HCT116 (cell line): ENCODE results near the gene TIAM1.

Source experiments
- EGR1 ChIP-seq: IDR thresholded peaks from 2 replicates; pipeline ENCODE4 v1.6.1; 2012; ENCODE audit warnings: low read depth
- EZH2 ChIP-seq: fragments of 200-600 bp; sonication (generic); IDR thresholded peaks from 2 replicates; pipeline ENCODE4 v1.6.1; 2017; ENCODE audit warnings: antibody characterized with exemption, mixed run types
- FOSL1 ChIP-seq: IDR thresholded peaks from 2 replicates; pipeline ENCODE4 v1.6.1; 2012; ENCODE audit warnings: low read depth
- JUND ChIP-seq: IDR thresholded peaks from 2 replicates; pipeline ENCODE4 v1.6.1; 2012
- POLR2A ChIP-seq: IDR thresholded peaks from 2 replicates; pipeline ENCODE4 v1.7.0; 2011; ENCODE audit warnings: borderline replicate concordance; ENCODE audit not compliant: insufficient read depth, insufficient read length; ENCODE audit errors: extremely low read depth
- POLR2AphosphoS5 ChIP-seq: IDR thresholded peaks from 2 replicates; pipeline ENCODE4 v1.6.1; 2011; ENCODE audit warnings: mild to moderate bottlenecking, low read depth, low read length, moderate library complexity
- RAD21 ChIP-seq: IDR thresholded peaks from 2 replicates; pipeline ENCODE4 v1.6.1; 2012; ENCODE audit warnings: low read depth, mild to moderate bottlenecking
- ZFX ChIP-seq: fragments of 450-650 bp; IDR thresholded peaks from 2 replicates; pipeline ENCODE4 v1.6.1; 2017
- TF ChIP-seq, protein P1 (sequence below), 3 experiments: fragments of 200-600 bp in 1 of 3; sonication (generic) in 1 of 3; IDR thresholded peaks in 2 of 3; conservative IDR thresholded peaks in 1 of 3; 2 replicates each; pipeline ENCODE4 v1.5.1; 2012 to 2017; ENCODE audit warnings: low read depth in 2 of 3, low read length in 2 of 3, antibody characterized with exemption in 1 of 3, borderline replicate concordance in 1 of 3, control low read depth in 1 of 3, mild to moderate bottlenecking in 1 of 3, mixed read lengths in 1 of 3, mixed run types in 1 of 3, moderate library complexity in 1 of 3; ENCODE audit not compliant: insufficient read depth in 1 of 3
- TF ChIP-seq, protein P2 (sequence below): IDR thresholded peaks from 2 replicates; pipeline ENCODE4 v1.6.1; 2011; ENCODE audit warnings: mild to moderate bottlenecking, low read length, moderate library complexity; ENCODE audit not compliant: insufficient replicate concordance; ENCODE audit errors: extremely low read depth
- TF ChIP-seq, protein P3 (sequence below): IDR thresholded peaks from 2 replicates; pipeline ENCODE4 v1.6.1; 2012; ENCODE audit warnings: low read depth
- TF ChIP-seq, protein P4 (sequence below): IDR thresholded peaks from 2 replicates; pipeline ENCODE4 v1.6.1; 2012

DNA sequence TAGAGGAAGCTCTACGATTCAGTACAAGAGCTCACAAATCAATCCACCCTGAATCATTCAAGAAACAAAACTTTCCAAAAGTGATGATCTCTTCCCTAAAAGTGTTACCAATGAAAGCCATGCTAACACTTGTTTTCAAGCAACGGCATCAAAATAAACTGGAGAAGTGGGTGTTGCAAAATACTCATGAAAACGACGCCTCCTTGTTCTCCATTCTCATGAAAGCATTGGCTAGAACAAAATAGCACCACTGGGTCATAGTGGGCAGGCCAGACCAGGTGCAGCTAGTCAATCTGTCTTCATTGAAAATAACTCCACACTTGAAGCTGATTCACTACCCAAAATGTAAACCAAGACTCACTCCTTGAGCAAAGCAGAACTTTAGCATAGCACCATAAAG, 4.3 kb downstream of the TIAM1 start:
- TF ChIP-seq, protein P1, sequence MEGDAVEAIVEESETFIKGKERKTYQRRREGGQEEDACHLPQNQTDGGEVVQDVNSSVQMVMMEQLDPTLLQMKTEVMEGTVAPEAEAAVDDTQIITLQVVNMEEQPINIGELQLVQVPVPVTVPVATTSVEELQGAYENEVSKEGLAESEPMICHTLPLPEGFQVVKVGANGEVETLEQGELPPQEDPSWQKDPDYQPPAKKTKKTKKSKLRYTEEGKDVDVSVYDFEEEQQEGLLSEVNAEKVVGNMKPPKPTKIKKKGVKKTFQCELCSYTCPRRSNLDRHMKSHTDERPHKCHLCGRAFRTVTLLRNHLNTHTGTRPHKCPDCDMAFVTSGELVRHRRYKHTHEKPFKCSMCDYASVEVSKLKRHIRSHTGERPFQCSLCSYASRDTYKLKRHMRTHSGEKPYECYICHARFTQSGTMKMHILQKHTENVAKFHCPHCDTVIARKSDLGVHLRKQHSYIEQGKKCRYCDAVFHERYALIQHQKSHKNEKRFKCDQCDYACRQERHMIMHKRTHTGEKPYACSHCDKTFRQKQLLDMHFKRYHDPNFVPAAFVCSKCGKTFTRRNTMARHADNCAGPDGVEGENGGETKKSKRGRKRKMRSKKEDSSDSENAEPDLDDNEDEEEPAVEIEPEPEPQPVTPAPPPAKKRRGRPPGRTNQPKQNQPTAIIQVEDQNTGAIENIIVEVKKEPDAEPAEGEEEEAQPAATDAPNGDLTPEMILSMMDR (IDR thresholded peaks at IDR 0.05 in 2 of 3, conservative IDR thresholded peaks at IDR 0.05 in 1 of 3; ENCODE audit: borderline replicate concordance in 1 of 3, insufficient read depth in 1 of 3, low read depth in 2 of 3, low read length in 2 of 3) = no peak
- TF ChIP-seq, protein P2, sequence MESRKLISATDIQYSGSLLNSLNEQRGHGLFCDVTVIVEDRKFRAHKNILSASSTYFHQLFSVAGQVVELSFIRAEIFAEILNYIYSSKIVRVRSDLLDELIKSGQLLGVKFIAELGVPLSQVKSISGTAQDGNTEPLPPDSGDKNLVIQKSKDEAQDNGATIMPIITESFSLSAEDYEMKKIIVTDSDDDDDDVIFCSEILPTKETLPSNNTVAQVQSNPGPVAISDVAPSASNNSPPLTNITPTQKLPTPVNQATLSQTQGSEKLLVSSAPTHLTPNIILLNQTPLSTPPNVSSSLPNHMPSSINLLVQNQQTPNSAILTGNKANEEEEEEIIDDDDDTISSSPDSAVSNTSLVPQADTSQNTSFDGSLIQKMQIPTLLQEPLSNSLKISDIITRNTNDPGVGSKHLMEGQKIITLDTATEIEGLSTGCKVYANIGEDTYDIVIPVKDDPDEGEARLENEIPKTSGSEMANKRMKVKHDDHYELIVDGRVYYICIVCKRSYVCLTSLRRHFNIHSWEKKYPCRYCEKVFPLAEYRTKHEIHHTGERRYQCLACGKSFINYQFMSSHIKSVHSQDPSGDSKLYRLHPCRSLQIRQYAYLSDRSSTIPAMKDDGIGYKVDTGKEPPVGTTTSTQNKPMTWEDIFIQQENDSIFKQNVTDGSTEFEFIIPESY = no peak
- no peak for TF ChIP-seq POLR2A
- TF ChIP-seq EZH2 = no peak
- TF ChIP-seq RAD21 = no peak
- no peak for TF ChIP-seq POLR2AphosphoS5
- TF ChIP-seq ZFX = no peak
- TF ChIP-seq EGR1 = no peak
- TF ChIP-seq, protein P3, sequence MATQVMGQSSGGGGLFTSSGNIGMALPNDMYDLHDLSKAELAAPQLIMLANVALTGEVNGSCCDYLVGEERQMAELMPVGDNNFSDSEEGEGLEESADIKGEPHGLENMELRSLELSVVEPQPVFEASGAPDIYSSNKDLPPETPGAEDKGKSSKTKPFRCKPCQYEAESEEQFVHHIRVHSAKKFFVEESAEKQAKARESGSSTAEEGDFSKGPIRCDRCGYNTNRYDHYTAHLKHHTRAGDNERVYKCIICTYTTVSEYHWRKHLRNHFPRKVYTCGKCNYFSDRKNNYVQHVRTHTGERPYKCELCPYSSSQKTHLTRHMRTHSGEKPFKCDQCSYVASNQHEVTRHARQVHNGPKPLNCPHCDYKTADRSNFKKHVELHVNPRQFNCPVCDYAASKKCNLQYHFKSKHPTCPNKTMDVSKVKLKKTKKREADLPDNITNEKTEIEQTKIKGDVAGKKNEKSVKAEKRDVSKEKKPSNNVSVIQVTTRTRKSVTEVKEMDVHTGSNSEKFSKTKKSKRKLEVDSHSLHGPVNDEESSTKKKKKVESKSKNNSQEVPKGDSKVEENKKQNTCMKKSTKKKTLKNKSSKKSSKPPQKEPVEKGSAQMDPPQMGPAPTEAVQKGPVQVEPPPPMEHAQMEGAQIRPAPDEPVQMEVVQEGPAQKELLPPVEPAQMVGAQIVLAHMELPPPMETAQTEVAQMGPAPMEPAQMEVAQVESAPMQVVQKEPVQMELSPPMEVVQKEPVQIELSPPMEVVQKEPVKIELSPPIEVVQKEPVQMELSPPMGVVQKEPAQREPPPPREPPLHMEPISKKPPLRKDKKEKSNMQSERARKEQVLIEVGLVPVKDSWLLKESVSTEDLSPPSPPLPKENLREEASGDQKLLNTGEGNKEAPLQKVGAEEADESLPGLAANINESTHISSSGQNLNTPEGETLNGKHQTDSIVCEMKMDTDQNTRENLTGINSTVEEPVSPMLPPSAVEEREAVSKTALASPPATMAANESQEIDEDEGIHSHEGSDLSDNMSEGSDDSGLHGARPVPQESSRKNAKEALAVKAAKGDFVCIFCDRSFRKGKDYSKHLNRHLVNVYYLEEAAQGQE = no peak
- TF ChIP-seq FOSL1 = no peak
- TF ChIP-seq, protein P4, sequence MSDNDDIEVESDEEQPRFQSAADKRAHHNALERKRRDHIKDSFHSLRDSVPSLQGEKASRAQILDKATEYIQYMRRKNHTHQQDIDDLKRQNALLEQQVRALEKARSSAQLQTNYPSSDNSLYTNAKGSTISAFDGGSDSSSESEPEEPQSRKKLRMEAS = no peak
- TF ChIP-seq JUND = no peak
